GM19324 (cell line): Measurements from ENCODE around the gene TAOK1.
"Not testable (repeated sequence)": the region's sequence is repeated elsewhere in the genome, so short reads cannot be mapped to it uniquely, and the experiment has no call there.

Experiments used
- ATAC-seq: cut with Tn5 transposase; IDR thresholded peaks from one replicate; pipeline ENCODE4 v1.9.1; 2021; ENCODE audit warnings: mild to moderate bottlenecking, moderate library complexity; ENCODE audit not compliant: unreplicated experiment, low FRiP score

The TAOK1 gene

GRCh38 chr17:29442451-29442850, 52.3 kb downstream of the TAOK1 start:
- ATAC-seq: no peak

- no peak for ATAC-seq
Observed at GRCh38 chr17:29443041-29443739, 53.0 kb downstream of the TAOK1 start.

DNA sequence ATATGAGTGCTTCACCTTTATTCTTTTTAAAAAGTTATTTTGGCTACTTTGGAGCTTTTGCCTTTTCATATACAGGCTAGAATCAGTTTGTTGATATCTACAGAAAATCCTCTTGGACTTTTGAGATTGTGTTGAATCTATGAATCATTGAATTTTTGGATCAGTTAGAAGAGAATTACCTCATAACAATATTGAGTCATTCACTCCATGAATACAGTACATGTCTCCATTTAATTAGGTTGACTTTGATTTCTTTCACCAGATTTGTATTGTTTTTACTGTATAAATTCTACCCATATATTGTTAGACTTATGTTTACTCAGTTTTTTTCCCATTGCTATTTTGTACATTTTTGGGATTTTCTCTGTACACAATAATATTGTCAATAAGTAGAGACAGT, 54.4 kb downstream of the TAOK1 start:
- ATAC-seq: no peak

GRCh38 chr17:29445844-29446243, 55.7 kb downstream of the TAOK1 start:
- ATAC-seq: no peak

GRCh38 chr17:29449865-29450671, 59.9 kb downstream of the TAOK1 start:
- ATAC-seq: no peak

- no peak for ATAC-seq
Observed at GRCh38 chr17:29451121-29451742, 61.1 kb downstream of the TAOK1 start.

- ATAC-seq: no peak
Observed at GRCh38 chr17:29458066-29458465, 67.9 kb downstream of the TAOK1 start.

GRCh38 chr17:29461483-29462206, 71.5 kb downstream of the TAOK1 start:
- ATAC-seq: no peak

DNA sequence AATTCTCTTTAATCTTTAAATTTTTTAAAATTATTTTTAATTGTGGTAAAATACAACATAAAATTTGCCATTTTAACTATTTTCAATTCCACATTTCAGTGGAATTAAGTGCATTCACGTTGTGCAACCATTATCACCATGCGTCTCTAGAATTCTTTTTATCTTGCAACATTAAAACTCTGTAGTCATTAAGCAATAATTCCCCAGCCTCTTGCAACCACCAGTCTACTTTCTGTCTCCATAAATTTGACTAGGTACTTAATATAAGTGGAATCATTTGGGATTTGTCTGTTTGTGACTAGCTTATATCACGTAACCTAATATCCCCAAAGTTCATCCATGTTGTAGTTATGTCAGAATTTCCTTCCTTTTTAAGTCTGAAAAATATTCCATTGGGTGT, 79.1 kb downstream of the TAOK1 start:
- ATAC-seq: no peak

DNA sequence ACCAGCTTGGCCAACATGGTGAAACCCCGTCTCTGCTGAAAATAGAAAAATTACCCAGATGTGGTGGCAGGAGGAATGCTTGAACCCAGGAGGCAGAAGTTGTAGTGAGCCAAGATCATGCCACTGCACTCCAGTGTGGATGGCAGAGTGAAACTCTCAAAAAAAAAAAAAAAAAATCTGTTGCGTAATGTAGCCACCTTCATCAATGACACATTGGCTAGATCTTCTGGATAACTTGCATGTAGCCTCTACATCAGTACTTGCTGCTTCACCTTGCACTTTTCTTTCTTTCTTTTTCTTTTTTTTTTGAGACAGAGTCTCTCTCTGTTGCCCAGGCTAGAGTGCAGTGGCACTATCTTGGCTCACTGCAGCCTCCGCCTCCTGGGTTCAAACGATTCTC, 83.3 kb downstream of the TAOK1 start:
- not testable (repeated sequence) for ATAC-seq

GRCh38 chr17:29474297-29474696, 84.1 kb downstream of the TAOK1 start:
- ATAC-seq: no peak

DNA sequence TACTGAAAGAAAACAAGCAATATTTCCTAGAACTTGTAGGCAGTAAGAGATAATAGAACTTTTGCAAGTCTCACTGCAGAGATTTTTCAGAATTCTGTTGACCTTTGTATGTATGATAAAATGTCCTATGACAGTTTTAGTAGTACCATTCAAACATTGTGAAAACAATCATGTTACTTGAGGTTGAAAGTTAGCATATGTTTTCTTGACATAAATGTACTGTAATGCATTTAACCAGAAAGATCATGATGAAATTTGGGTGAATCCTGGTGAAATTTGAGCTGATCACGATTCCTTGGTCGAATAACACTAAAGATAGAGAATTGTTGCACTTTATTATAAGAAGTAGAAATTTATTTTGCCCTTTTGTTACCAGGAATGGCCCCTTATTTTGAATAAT, 85.7 kb downstream of the TAOK1 start:
- no peak for ATAC-seq

- not testable (repeated sequence) for ATAC-seq
Observed at GRCh38 chr17:29480249-29480928, 90.2 kb downstream of the TAOK1 start.

DNA sequence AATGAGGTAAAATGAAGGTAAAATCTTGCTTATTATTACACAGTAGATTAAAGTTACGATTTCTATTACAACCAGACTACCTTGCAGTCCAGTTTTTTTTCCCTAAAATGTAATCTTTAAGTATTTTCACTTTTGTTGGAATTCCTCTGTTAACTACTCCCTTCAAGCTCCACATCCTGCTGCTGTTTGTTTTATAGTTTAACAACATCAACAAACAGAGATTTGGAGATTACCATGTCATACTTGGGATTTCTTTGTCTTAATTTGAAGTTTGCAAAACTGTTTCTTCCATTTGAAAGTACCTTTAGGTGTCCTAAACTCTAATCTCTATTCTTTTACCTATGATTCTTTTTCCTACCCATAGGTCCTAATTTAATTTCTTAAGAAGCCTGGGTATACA, 93.3 kb downstream of the TAOK1 start:
- no peak for ATAC-seq

DNA sequence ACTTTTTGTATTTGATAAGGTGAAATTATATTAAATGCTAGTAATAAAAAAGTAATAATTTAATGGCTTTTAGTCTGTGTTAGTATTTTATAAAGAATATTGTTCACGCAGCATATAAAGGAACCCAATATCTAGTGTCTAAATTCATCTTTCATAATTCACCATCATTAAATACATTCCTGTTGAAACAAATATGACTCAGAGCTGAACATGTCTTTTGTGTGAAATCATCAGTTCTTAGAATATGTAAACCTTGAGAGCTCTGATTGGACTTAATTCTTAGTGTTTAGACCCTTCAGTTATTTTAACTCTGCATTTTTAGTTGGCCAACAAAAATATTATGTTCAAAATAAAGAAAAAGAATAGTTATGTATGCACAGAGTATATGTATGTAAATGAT, 104.8 kb downstream of the TAOK1 start:
- no peak for ATAC-seq

GRCh38 chr17:29504711-29505110, 114.5 kb downstream of the TAOK1 start:
- no peak for ATAC-seq

GRCh38 chr17:29505836-29506235, 115.7 kb downstream of the TAOK1 start:
- ATAC-seq: no peak

- no peak for ATAC-seq
Observed at GRCh38 chr17:29510953-29511352, 120.8 kb downstream of the TAOK1 start.

GRCh38 chr17:29514792-29515191, 124.6 kb downstream of the TAOK1 start:
- ATAC-seq: no peak

GRCh38 chr17:29518359-29518758, 128.2 kb downstream of the TAOK1 start:
- ATAC-seq: no peak
